Measurements from ENCODE around the gene GLOD5.

- TF ChIP-seq POLR2A (IDR thresholded peaks at IDR 0.05) (no peak), EP300 (IDR thresholded peaks at IDR 0.05) (no peak), CTCF (IDR thresholded peaks at IDR 0.05) (no peak)
Observed at GRCh38 chrX:48806081-48806480, 44.5 kb downstream of the GLOD5 start.
